LNCaP clone FGC (cell line): ENCODE measurements around the gene CLTB.

Experiments used
- DNase-seq: peaks from one replicate; pipeline ENCODE4 v3.0.0-alpha.2; 2011; ENCODE audit warnings: low read depth
- H3K4me3 ChIP-seq: 2 replicates; pipeline ENCODE4 v1.5.1; 2011; ENCODE audit warnings: mild to moderate bottlenecking, low read depth, low read length, control low read depth
- CTCF ChIP-seq: IDR thresholded peaks from 2 replicates; pipeline ENCODE4 v1.5.1; 2012; ENCODE audit warnings: mild to moderate bottlenecking; ENCODE audit not compliant: control insufficient read depth, insufficient read depth; ENCODE audit errors: extremely low read depth

Gene CLTB

GRCh38 chr5:176401281-176402205 lies 14.8 kb downstream of the CLTB start:
- TF ChIP-seq CTCF: no peak
- H3K4me3 ChIP-seq: no peak overlapping the region
- DNase-seq: no peak

- DNase-seq: no peak
- no peak for TF ChIP-seq CTCF
Observed at GRCh38 chr5:176400382-176401156, 15.8 kb downstream of the CLTB start.

GRCh38 chr5:176397736-176398420 lies 18.5 kb downstream of the CLTB start:
- DNase-seq: no peak
- TF ChIP-seq CTCF: no peak
- H3K4me3 ChIP-seq: no peak overlapping the region

More at GRCh38 chr5:176400382-176401156, 15.8 kb downstream of the CLTB start:
- H3K4me3 ChIP-seq: no peak overlapping the region

GRCh38 chr5:176396330-176396729 lies 20.0 kb downstream of the CLTB start:
- no peak for TF ChIP-seq CTCF
- H3K4me3 ChIP-seq: no peak overlapping the region
- no peak for DNase-seq

GRCh38 chr5:176394881-176395675 lies 21.3 kb downstream of the CLTB start:
- no peak overlapping the region for H3K4me3 ChIP-seq
- no peak for DNase-seq
- TF ChIP-seq CTCF: no peak

- TF ChIP-seq CTCF: no peak
- H3K4me3 ChIP-seq: no peak overlapping the region
- no peak for DNase-seq
Observed at GRCh38 chr5:176394096-176394495, 22.2 kb downstream of the CLTB start.
